Measurements from ENCODE around the gene MAG. TPM values are rescaled to one million over a fixed set of nuclear protein-coding genes. Genes with fewer than 3 reads are reported as not detected.
A peak's percentile ranks its signal among the peaks of the same experiment; 100 is the strongest.

Gene MAG
- total RNA-seq, 1 experiment from 2014 or later, result not detected

- H3K23me2 ChIP-seq (ENCODE audit: insufficient read length, low read depth, low read length, poor library complexity, severe bottlenecking), result peaks cover 7% of the 10 kb centered on the region
- no peak overlapping the region for H4K8ac ChIP-seq (replicated peaks; ENCODE audit: insufficient read length, low read depth, low read length)
- H2BK20ac ChIP-seq (ENCODE audit: low read depth, low read length, poor library complexity, severe bottlenecking), result no peak overlapping the region
- no peak overlapping the region for H2BK120ac ChIP-seq (ENCODE audit: low read depth, low read length, poor library complexity, severe bottlenecking)
- H3K56ac ChIP-seq (ENCODE audit: insufficient read length, low read depth, low read length), result no peak overlapping the region
- no peak overlapping the region for H2AFZ ChIP-seq (ENCODE audit: low read length)
- no peak overlapping the region for H2BK5ac ChIP-seq (ENCODE audit: insufficient read length, low read length)
- peak; percentile 23 for DNase-seq
- H3T11ph ChIP-seq (ENCODE audit: low read length), result no peak overlapping the region
- Mint-ChIP-seq H3K9me3 (peaks cover 0 to 3% of the 10 kb centered on the region in 2 experiments; a peak in 1 of 5 replicates), H3K4me1 (peaks cover 38 to 40% of the 10 kb centered on the region in 2 experiments), H3K36me3 (ENCODE audit: insufficient read depth in 1 of 3, low read depth in 3 of 3) (peaks cover 31 to 51% (median 47%) of the 10 kb centered on the region in 3 experiments), H3K27me3 (ENCODE audit: low read depth) (no peaks in the 10 kb centered on the region; the same call in 1 of the 2 replicates), H3K27ac (peak overlapping the region; percentile 100), H3K4me3 (peak overlapping the region; percentile 99 to 100)
- H3K18ac ChIP-seq (ENCODE audit: insufficient read length, low read depth, low read length), result peak overlapping the region; percentile 52
- H3K23ac ChIP-seq (ENCODE audit: insufficient read length, low read depth, low read length), result no peak overlapping the region
- peaks cover 15% of the 10 kb centered on the region; the same call in 1 of the 2 replicates for H3K79me2 ChIP-seq (ENCODE audit: insufficient read depth, low read length)
- peak overlapping the region; percentile 74 for H3K14ac ChIP-seq (ENCODE audit: insufficient read depth, low read length)
- H3K27ac ChIP-seq (ENCODE audit: insufficient read length, low read depth, low read length), result no peak overlapping the region
- H3K9me3 ChIP-seq (ENCODE audit: control insufficient read depth, low read depth, low read length), result no peaks in the 10 kb centered on the region
- H3K4me1 ChIP-seq (ENCODE audit: insufficient read depth, low read length), result no peaks in the 10 kb centered on the region; the same call in 1 of the 2 replicates
- peak overlapping the region; percentile 99 for H3K9ac ChIP-seq (ENCODE audit: extremely low read depth, insufficient read length, low read length)
- H4K20me1 ChIP-seq (ENCODE audit: control insufficient read depth, insufficient read depth, insufficient read length), result peaks cover 6% of the 10 kb centered on the region
- H2BK15ac ChIP-seq (ENCODE audit: low read depth, low read length), result no peak overlapping the region
- no peak for TF ChIP-seq CTCF (conservative IDR thresholded peaks at IDR 0.05)
- H2BK12ac ChIP-seq (ENCODE audit: insufficient read length, low read depth, low read length), result no peak overlapping the region
- H3K4me2 ChIP-seq (ENCODE audit: insufficient read depth, insufficient read length, low read length), result peak overlapping the region; percentile 67
- H2AK5ac ChIP-seq (ENCODE audit: insufficient read length, low read length), result no peak overlapping the region
- H4K91ac ChIP-seq (ENCODE audit: insufficient read length, low read depth, low read length), result no peak overlapping the region
- no CpG with 5 or more reads among the region's 39 CpGs for WGBS (ENCODE audit: extremely low coverage, insufficient read length, low lambda C conversion rate)
- peaks cover 6% of the 10 kb centered on the region for H3K79me1 ChIP-seq (ENCODE audit: insufficient read depth, low read depth, low read length, poor library complexity, severe bottlenecking)
- H3K4ac ChIP-seq (ENCODE audit: low read depth, low read length), result no peak overlapping the region
- H4K5ac ChIP-seq (ENCODE audit: insufficient read length, low read depth, low read length), result no peak overlapping the region
- no peaks in the 10 kb centered on the region for H3K27me3 ChIP-seq (ENCODE audit: insufficient read depth, low read length)
These were observed 42.7 kb upstream of the MAG start for GRCh38 chr19:35249146-35249847.

Measured in H9 (cell line).